GM15510 (cell line): ENCODE data around the gene KIF27.

Experiments used
- POLR2A ChIP-seq: IDR thresholded peaks from 3 replicates; pipeline ENCODE4 v1.6.1; 2011; ENCODE audit warnings: borderline replicate concordance; ENCODE audit not compliant: insufficient read length; ENCODE audit errors: extremely low read depth

Gene KIF27

GRCh38 chr9:83940590-83941303 lies 19.5 kb upstream of the KIF27 start:
- no peak for TF ChIP-seq POLR2A

- no peak for TF ChIP-seq POLR2A
Measured at GRCh38 chr9:83937861-83938455, 16.7 kb upstream of the KIF27 start.

GRCh38 chr9:83936523-83936922 lies 15.3 kb upstream of the KIF27 start:
- no peak for TF ChIP-seq POLR2A

- TF ChIP-seq POLR2A, result no peak
Measured at GRCh38 chr9:83935276-83935935, 14.2 kb upstream of the KIF27 start.

- no peak for TF ChIP-seq POLR2A
Measured at GRCh38 chr9:83934569-83935275, 13.5 kb upstream of the KIF27 start.

- no peak for TF ChIP-seq POLR2A
Measured at GRCh38 chr9:83933790-83934189, 12.6 kb upstream of the KIF27 start.

GRCh38 chr9:83932851-83933250 lies 11.6 kb upstream of the KIF27 start:
- TF ChIP-seq POLR2A, result no peak

- TF ChIP-seq POLR2A, result no peak
Measured at GRCh38 chr9:83932011-83932410, 10.8 kb upstream of the KIF27 start.

- TF ChIP-seq POLR2A, result no peak
Measured at GRCh38 chr9:83930881-83931280, 9.6 kb upstream of the KIF27 start.

GRCh38 chr9:83927591-83927990 lies 6.4 kb upstream of the KIF27 start:
- no peak for TF ChIP-seq POLR2A

- TF ChIP-seq POLR2A, result no peak
Measured at GRCh38 chr9:83920469-83920926, 734 bp downstream of the KIF27 start.

GRCh38 chr9:83919111-83919510 lies 2.1 kb downstream of the KIF27 start:
- no peak for TF ChIP-seq POLR2A

GRCh38 chr9:83906144-83906543 lies 15.1 kb downstream of the KIF27 start:
- TF ChIP-seq POLR2A, result no peak

- peak; percentile 42 for TF ChIP-seq POLR2A
Measured at GRCh38 chr9:83817356-83818278, 103.6 kb downstream of the KIF27 start, which contains the start of gene GKAP1. GKAP1 (minus strand) TSS chr9:83817769; CDS start chr9:83806517, 11,252 bp downstream.
